Measurements from ENCODE around the gene TRUB1. TPM values are rescaled to one million over a fixed set of nuclear protein-coding genes. Genes with fewer than 3 reads are reported as not detected.

The TRUB1 gene
- total and polyA plus RNA-seq, 2 donors (not counting 1 experiment from before 2014, with no cell fraction given): 19.6 to 38.5 TPM

- TF ChIP-seq CTCF (conservative IDR thresholded peaks at IDR 0.05 in 1 of 2, IDR thresholded peaks at IDR 0.05 in 1 of 2; ENCODE audit: low read depth in 1 of 2, low read length in 2 of 2) (no peak), EZH2 (IDR thresholded peaks at IDR 0.05; ENCODE audit: low read length, missing control alignments) (no peak)
- no peaks in the 10 kb centered on the region for H3K79me2 ChIP-seq (ENCODE audit: control insufficient read depth, insufficient read depth, low read length)
- H4K20me1 ChIP-seq (ENCODE audit: control insufficient read depth, extremely low read depth, insufficient read depth, low read length): no peaks in the 10 kb centered on the region
- no peak overlapping the region for H3K27ac ChIP-seq (ENCODE audit: insufficient read depth, low read length)
- no peak for DNase-seq (ENCODE audit: low read depth in 2 of 2)
- H2AFZ ChIP-seq (ENCODE audit: low read length): no peak overlapping the region
- H3K36me3 ChIP-seq (ENCODE audit: control insufficient read depth, insufficient read depth, low read length): no peaks in the 10 kb centered on the region
- no peaks in the 10 kb centered on the region for H3K4me1 ChIP-seq (ENCODE audit: control insufficient read depth, extremely low read depth, insufficient read depth, low read length)
- no peaks in the 10 kb centered on the region for H3K27me3 ChIP-seq (ENCODE audit: control insufficient read depth, insufficient read depth, low read length)
- H3K4me2 ChIP-seq (ENCODE audit: extremely low read depth, insufficient read depth, low read length): no peak overlapping the region
- no peak overlapping the region for H3K4me3 ChIP-seq (replicated peaks in 1 of 4; ENCODE audit: control extremely low read depth in 1 of 4, insufficient read depth in 1 of 4, low read depth in 3 of 4, low read length in 4 of 4)
- no peak overlapping the region for H3K9ac ChIP-seq (ENCODE audit: insufficient read depth, low read length)
- no peaks in the 10 kb centered on the region for H3K9me3 ChIP-seq (ENCODE audit: control insufficient read depth, insufficient read depth, low read depth, low read length)
Measured at GRCh38 chr10:115026746-115027140, 88.7 kb downstream of the TRUB1 start.

Other genes starting within 250 kb of the TRUB1 start
- 25.7 and 26.1 TPM in 2 replicates for gene FHIP2A, start 116.4 kb upstream of the TRUB1 start, total RNA-seq
- 20.6 and 26.6 TPM in 2 replicates for gene FHIP2A, start 116.4 kb upstream of the TRUB1 start, polyA plus RNA-seq
- 0.33 and 1.0 TPM in 2 replicates for gene ATRNL1, start 155.2 kb downstream of the TRUB1 start, total RNA-seq
- 0.28 and 0.33 TPM in 2 replicates for gene ATRNL1, start 155.2 kb downstream of the TRUB1 start, polyA plus RNA-seq